PC-3 (cell line): ENCODE measurements around the gene PIGN. TPM values are rescaled to one million over a fixed set of nuclear protein-coding genes. Genes with fewer than 3 reads are reported as not detected.
A peak's percentile ranks its signal among the peaks of the same experiment; 100 is the strongest.

Experiments used
- ATAC-seq: fragments of 200-7000 bp; cut with Tn5 transposase; 2 replicates; pipeline ENCODE4 v1.9.1; 2020; ENCODE audit warnings: mild to moderate bottlenecking, moderate library complexity
- BruUV-seq: library from RNA; stranded (reverse); fragments of 400-500 nt; replicated peaks from 2 replicates; lab custom pipeline; 2021; lab: Mats Ljungman, UMichigan
- CTCF ChIA-PET: fragments of 300-600 bp; sonication (Branson Sonifier 250); formaldehyde crosslinking; loops from one replicate; lab custom pipeline; 2022; ENCODE audit warnings: antibody characterized with exemption; lab: Charles Lee
- POLR2A ChIA-PET: fragments of 300-600 bp; sonication (Branson Sonifier 250); formaldehyde crosslinking; loops from one replicate; lab custom pipeline; 2022; ENCODE audit warnings: antibody characterized with exemption; ENCODE audit not compliant: unreplicated experiment; lab: Charles Lee
- DNase-seq: peaks from one replicate; pipeline ENCODE4 v3.0.0-alpha.2; 2015
- H2AFZ ChIP-seq: fragments of 300-600 bp; sonication (generic); 2 replicates; pipeline ENCODE4 v1.6.0; 2016; ENCODE audit warnings: antibody characterized with exemption, low read length
- H3F3A ChIP-seq: fragments of 300-600 bp; sonication (generic); one replicate; pipeline ENCODE4 v1.6.0; 2017; ENCODE audit warnings: antibody characterized with exemption, low read length, control low read depth, mild to moderate bottlenecking; ENCODE audit not compliant: unreplicated experiment
- H3K27ac ChIP-seq: fragments of 300-600 bp; sonication (generic); 2 replicates; pipeline ENCODE4 v1.5.1; 2016; ENCODE audit warnings: mild to moderate bottlenecking, low read length
- H3K27me3 ChIP-seq: fragments of 300-600 bp; sonication (generic); 2 replicates; pipeline ENCODE4 v1.6.1; 2016; ENCODE audit warnings: low read length, mixed read lengths
- H3K36me3 ChIP-seq: fragments of 300-600 bp; sonication (generic); 2 replicates; pipeline ENCODE4 v1.6.1; 2016; ENCODE audit warnings: low read depth, mixed run types, low read length, mixed read lengths
- H3K4me1 ChIP-seq: fragments of 300-600 bp; sonication (generic); 2 replicates; pipeline ENCODE4 v1.5.1; 2016; ENCODE audit warnings: low read length; ENCODE audit not compliant: insufficient read depth
- H3K4me2 ChIP-seq: fragments of 300-600 bp; sonication (generic); 2 replicates; pipeline ENCODE4 v1.6.0; 2016; ENCODE audit warnings: low read length
- H3K4me3 ChIP-seq: fragments of 300-600 bp; sonication (generic); 2 replicates; pipeline ENCODE4 v1.5.1; 2016; ENCODE audit warnings: mild to moderate bottlenecking, low read length, mixed read lengths
- H3K79me2 ChIP-seq: fragments of 300-600 bp; sonication (generic); 2 replicates; pipeline ENCODE4 v1.6.1; 2017; ENCODE audit warnings: low read length, mixed read lengths
- H3K9ac ChIP-seq: fragments of 300-600 bp; sonication (generic); 2 replicates; pipeline ENCODE4 v1.6.0; 2016; ENCODE audit warnings: mild to moderate bottlenecking, low read length
- H3K9me2 ChIP-seq: fragments of 300-600 bp; sonication (generic); replicated peaks from 2 replicates; pipeline ENCODE4 v1.6.1; 2016; ENCODE audit warnings: mixed run types, low read length, mixed read lengths
- H3K9me3 ChIP-seq: fragments of 300-600 bp; sonication (generic); 2 replicates; pipeline ENCODE4 v1.6.1; 2016; ENCODE audit warnings: low read length, mixed read lengths
- H4K20me1 ChIP-seq: fragments of 300-600 bp; sonication (generic); 2 replicates; pipeline ENCODE4 v1.6.1; 2016; ENCODE audit warnings: low read length, mixed read lengths
- CTCF ChIP-seq: fragments of 300-600 bp; sonication (generic); conservative IDR thresholded peaks from 2 replicates; pipeline ENCODE4 v1.5.1; 2017; ENCODE audit warnings: antibody characterized with exemption, low read depth, mild to moderate bottlenecking, low read length
- EZH2 ChIP-seq: fragments of 300-600 bp; sonication (generic); IDR thresholded peaks from one replicate; pipeline ENCODE4 v1.6.1; 2017; ENCODE audit warnings: antibody characterized with exemption, mild to moderate bottlenecking, low read length; ENCODE audit not compliant: unreplicated experiment
- EZH2phosphoT487 ChIP-seq: fragments of 300-600 bp; sonication (generic); IDR thresholded peaks from 2 replicates; pipeline ENCODE4 v1.6.1; 2018; ENCODE audit warnings: mild to moderate bottlenecking, antibody characterized with exemption, low read length, borderline replicate concordance
- intact Hi-C: fragments of 100-400 bp; cut with micrococcal nuclease; formaldehyde crosslinking; loops from 2 replicates; pipeline ENCODE4 v1.9.0; 2023
- total RNA-seq: library from RNA; depleted of rRNA; stranded (reverse); fragments of >200 nt; gene quantifications from 2 replicates; pipeline ENCODE4 v1.2.3, GENCODE V29; 2014

The PIGN gene
- total RNA-seq, 1 experiment from 2014 or later = 22.7 TPM

- Histone ChIP-seq H3K4me2 (no peak overlapping the region), H4K20me1 (peaks cover 5% of the 10 kb centered on the region; the same call in 1 of the 2 replicates), H3K27ac (no peak overlapping the region), H3K79me2 (peaks cover 85% of the 10 kb centered on the region), H3K4me3 (no peak overlapping the region), H3K4me1 (peaks cover 9% of the 10 kb centered on the region; the same call in 1 of the 2 replicates), H3K9me2 (no peaks in the 10 kb centered on the region), H3K9me3 (no peaks in the 10 kb centered on the region), H3F3A (no peaks in the 10 kb centered on the region), H3K9ac (no peak overlapping the region), H2AFZ (no peak overlapping the region), H3K27me3 (no peaks in the 10 kb centered on the region), H3K36me3 (no peaks in the 10 kb centered on the region)
- ChIA-PET CTCF (no interaction called here), POLR2A (no interaction called here)
- intact Hi-C loops = no loop called here
- no peak for DNase-seq
- no TSS peak for BruUV-seq
- no peak for ATAC-seq
- no peak for TF ChIP-seq CTCF
- TF ChIP-seq EZH2phosphoT487 = no peak
- TF ChIP-seq EZH2 = no peak
Measured at GRCh38 chr18:62206593-62206992, 19.7 kb upstream of the PIGN start.

GRCh38 chr18:62205824-62206223, 19.0 kb upstream of the PIGN start:
- Histone ChIP-seq H3K36me3 (no peaks in the 10 kb centered on the region), H4K20me1 (peaks cover 5% of the 10 kb centered on the region; the same call in 1 of the 2 replicates), H3K9ac (no peak overlapping the region), H3K27ac (no peak overlapping the region), H3K4me1 (peaks cover 12% of the 10 kb centered on the region; the same call in 1 of the 2 replicates), H3K4me3 (no peak overlapping the region), H3K27me3 (no peaks in the 10 kb centered on the region), H3K9me2 (no peaks in the 10 kb centered on the region), H3K79me2 (peaks cover 91% of the 10 kb centered on the region), H3F3A (no peaks in the 10 kb centered on the region), H3K4me2 (no peak overlapping the region), H3K9me3 (no peaks in the 10 kb centered on the region), H2AFZ (no peak overlapping the region)
- POLR2A ChIA-PET = no interaction called here
- DNase-seq (no peak), ATAC-seq (no peak)
- TF ChIP-seq EZH2phosphoT487 = no peak
- TF ChIP-seq EZH2 = no peak
- no peak for TF ChIP-seq CTCF
- CTCF ChIA-PET = no interaction called here
- intact Hi-C loops = no loop called here
- no TSS peak for BruUV-seq

- peak overlapping the region; percentile 61 for H3K4me2 ChIP-seq
- no peak overlapping the region for H2AFZ ChIP-seq
- ATAC-seq = no peak; the same call in 1 of the 2 replicates
- no peaks in the 10 kb centered on the region for H3K9me2 ChIP-seq
- no peaks in the 10 kb centered on the region for H3K36me3 ChIP-seq
- BruUV-seq = no TSS peak
- H3K79me2 ChIP-seq = peaks cover 91% of the 10 kb centered on the region
- TF ChIP-seq CTCF (no peak), EZH2 (no peak), EZH2phosphoT487 (no peak)
- ChIA-PET CTCF (no interaction called here), POLR2A (no interaction called here)
- no peaks in the 10 kb centered on the region for H3F3A ChIP-seq
- H3K27ac ChIP-seq = no peak overlapping the region
- no peaks in the 10 kb centered on the region for H3K9me3 ChIP-seq
- no peak overlapping the region for H3K9ac ChIP-seq
- H3K4me3 ChIP-seq = no peak overlapping the region
- H3K4me1 ChIP-seq = peaks cover 16% of the 10 kb centered on the region
- intact Hi-C loops = loop anchor here (2.0 kb wide), 1 partner anchor 13 kb away; no protein-coding TSS in a partner anchor
- no peaks in the 10 kb centered on the region for H3K27me3 ChIP-seq
- peak; percentile 84 for DNase-seq
- peaks cover 5% of the 10 kb centered on the region; the same call in 1 of the 2 replicates for H4K20me1 ChIP-seq
Measured at GRCh38 chr18:62201870-62202269, 15.0 kb upstream of the PIGN start.
